D341Med (cell line): Measurements from ENCODE around the gene CSN1S1.
"Not testable (repeated sequence)": the region's sequence is repeated elsewhere in the genome, so short reads cannot be mapped to it uniquely, and the experiment has no call there.

Source experiments
- DNase-seq: peaks from one replicate; pipeline ENCODE4 v3.0.0; 2012; ENCODE audit warnings: low spot score

Gene CSN1S1, protein sequence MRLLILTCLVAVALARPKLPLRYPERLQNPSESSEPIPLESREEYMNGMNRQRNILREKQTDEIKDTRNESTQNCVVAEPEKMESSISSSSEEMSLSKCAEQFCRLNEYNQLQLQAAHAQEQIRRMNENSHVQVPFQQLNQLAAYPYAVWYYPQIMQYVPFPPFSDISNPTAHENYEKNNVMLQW

GRCh38 chr4:69930768-69931167 lies at the start of gene CSN1S1:
Gene CSN1S1 (plus strand): TSS chr4:69931068. CDS start chr4:69932556, 1,488 bp downstream.
- DNase-seq: no peak

- peak; percentile 70 for DNase-seq
Measured at GRCh38 chr4:69881173-69881773, 49.6 kb upstream of the CSN1S1 start.

- no peak for DNase-seq
Measured at GRCh38 chr4:69882150-69882549, 48.7 kb upstream of the CSN1S1 start.

GRCh38 chr4:69888336-69888735 lies 42.5 kb upstream of the CSN1S1 start:
- DNase-seq: no peak

GRCh38 chr4:69894186-69894585 lies 36.7 kb upstream of the CSN1S1 start:
- no peak for DNase-seq

DNA sequence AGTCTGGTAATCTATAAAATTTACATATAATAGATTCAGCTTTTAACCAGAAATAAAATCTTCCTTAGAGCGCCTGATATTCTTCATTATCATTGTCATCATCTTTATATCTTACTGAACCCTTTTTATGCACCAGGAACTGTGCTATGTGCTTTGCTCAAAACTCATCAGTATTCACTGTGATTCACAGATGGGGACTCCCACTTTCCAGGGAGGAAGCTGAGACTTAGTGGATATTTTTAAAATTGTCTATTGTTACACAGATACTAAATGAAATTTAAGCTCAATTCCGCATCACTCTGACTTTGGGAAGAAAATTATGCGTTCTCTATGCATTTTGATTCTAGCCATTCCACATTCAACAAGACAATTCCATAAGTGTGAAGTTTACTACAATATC lies 36.1 kb upstream of the CSN1S1 start:
- DNase-seq: no peak

DNA sequence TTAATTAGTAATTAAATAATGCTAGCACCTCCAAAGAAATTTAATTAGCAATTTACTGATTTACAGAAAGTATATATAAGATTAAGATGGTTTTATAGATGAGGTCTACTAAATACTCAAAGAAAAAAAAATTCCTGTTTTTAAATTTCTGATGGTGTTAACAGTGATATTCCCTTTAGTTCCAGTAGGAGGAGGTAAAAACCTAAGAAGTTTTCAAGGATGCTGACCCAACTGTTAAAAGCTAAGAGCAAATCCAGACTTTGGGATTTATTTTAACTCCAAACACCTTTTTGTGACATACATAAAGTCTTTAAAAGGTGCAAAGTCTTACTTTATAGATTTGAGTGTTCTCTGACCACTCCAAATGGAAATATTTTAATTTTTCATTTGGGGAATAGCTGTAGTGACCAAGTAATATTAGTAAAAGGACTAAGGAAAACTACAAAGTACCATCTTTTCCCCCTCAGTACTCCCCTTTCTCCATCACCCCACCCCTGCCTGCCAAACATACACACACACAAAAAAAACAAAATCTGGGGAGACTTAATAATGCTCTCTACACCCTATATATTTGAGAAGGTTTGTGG lies 34.2 kb upstream of the CSN1S1 start:
- no peak for DNase-seq

- no peak for DNase-seq
Measured at GRCh38 chr4:69907151-69907550, 23.7 kb upstream of the CSN1S1 start.

DNA sequence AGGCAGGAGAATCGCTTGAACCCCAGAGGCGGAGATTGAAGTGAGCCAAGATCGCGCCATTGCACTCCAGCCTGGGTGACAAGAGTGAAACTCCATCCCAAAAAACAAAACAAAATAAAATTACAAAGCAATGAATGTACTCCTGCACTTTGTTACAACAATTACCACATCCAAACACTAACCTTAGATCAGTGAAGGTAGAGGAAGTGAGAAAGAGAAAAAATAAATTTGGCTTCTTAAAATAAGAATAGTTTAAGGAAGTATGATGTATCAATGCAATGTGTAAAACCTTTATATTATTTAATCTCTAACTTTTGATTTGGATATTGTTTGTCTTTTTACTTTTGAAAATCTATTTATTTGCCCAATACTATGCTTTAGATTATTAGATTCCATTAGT lies 21.7 kb upstream of the CSN1S1 start:
- DNase-seq: no peak

GRCh38 chr4:69910016-69910782 lies 20.7 kb upstream of the CSN1S1 start:
- no peak for DNase-seq

- no peak for DNase-seq
Measured at GRCh38 chr4:69920874-69921273, 10.0 kb upstream of the CSN1S1 start.

- not testable (repeated sequence) for DNase-seq
Measured at GRCh38 chr4:69923782-69924410, 7.0 kb upstream of the CSN1S1 start.

GRCh38 chr4:69934150-69934549 lies 3.3 kb downstream of the CSN1S1 start:
- DNase-seq: no peak

DNA sequence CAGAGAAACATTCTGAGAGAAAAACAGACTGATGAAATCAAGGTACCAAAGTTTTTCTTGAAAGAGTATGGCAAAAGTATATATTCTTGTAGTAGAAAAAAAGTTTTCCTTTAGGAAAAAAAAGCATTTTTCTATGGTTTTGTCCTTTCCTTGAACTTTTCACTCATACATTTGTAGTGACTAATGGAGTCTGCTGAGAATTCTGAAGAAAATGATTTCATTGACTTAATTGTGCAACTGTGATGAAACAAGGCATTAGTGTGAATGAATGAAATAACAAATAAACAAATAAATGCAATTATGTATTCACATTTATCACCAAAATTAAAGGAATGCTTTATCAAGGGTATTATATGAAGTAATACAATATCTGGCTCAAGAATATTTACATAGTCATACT lies 5.7 kb downstream of the CSN1S1 start:
- DNase-seq: no peak

DNA sequence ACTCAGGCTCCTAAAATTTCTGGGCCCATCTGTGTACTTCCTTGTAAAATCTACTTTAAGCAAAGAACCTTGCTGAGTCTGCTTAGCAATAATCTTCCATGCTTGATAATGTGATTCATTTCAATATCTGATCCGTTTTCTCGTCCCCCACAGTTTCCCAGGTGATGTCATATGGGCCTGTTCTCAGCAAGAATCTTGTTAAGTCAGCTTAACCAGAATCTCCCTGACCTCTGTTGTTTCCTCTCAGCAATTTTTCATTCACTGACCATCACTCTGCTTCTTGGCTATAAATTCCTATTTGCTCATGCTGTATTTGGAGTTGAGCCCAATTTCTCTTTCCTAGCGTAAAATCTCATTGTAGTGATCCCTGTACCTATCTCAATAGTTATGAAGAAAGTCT lies 20.7 kb downstream of the CSN1S1 start:
- no peak for DNase-seq

- no peak for DNase-seq
Measured at GRCh38 chr4:69957209-69957608, 26.3 kb downstream of the CSN1S1 start.

DNA sequence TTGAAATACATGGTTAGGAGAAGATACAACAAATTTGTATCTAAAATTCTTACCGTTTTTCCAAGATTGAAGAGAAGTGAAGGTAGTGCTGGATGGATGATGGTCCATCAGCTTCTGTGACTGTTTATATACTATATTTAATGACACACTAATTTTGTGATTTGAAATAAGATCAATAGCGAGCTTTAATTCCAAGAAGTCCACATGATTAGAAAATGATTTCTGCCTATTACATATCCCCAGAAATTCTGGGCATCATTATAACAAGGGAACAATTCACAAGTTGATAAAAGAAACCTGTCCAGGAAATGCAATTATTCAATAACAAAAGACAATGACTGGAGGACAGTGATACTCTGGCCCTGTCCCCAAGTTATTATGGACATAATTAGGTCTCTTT lies 34.8 kb downstream of the CSN1S1 start, which contains the start of gene CSN2:
CSN2 (minus strand) TSS at position 101 of the 400 bp plus-strand sequence. CDS start 4,733 bp downstream, outside the sequence.
- no peak for DNase-seq

GRCh38 chr4:69970071-69970470 lies 39.2 kb downstream of the CSN1S1 start:
- no peak for DNase-seq

GRCh38 chr4:69974631-69975030 lies 43.8 kb downstream of the CSN1S1 start:
- no peak for DNase-seq

DNA sequence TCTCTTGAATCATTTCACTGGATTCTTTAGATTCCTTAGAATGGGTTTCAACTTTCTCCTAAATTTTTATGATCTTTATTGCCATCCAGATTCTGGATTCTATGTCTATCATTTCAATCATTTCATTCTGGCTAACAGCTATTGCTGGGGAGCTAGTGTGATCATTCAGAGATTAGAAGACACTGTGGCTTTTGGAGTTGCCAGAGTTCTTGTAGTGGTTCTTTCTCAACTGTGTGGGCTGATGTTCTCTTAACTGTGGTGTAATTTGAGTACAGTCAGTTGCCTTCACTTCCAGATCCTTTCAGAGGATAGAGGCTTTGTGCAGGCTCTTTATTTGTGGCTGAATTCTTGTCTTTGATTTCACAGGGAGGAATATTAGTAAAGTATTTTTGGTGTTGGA lies 46.7 kb downstream of the CSN1S1 start:
- no peak for DNase-seq

DNA sequence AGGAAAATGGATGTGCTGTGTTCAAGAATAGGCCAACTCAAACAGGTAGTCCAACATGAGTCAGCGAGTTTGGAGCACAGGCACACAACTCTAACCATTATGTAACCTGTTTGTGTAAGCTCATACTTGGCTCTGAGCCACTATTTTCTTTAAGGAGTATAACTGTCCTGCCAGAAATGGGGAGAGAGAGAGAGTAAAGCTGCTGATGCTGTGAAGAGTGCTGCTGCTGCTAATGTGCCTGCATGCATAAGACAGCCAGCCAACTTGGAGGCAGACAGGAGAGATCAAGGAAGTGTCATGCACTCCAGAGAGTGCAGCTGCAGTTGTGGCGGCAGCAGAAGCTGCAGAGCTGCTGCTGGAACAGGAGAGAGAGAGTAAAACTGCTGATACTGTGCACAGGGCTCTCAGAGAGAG lies 53.2 kb downstream of the CSN1S1 start:
- DNase-seq: peak; percentile 27

- DNase-seq: no peak
Measured at GRCh38 chr4:69986663-69987062, 55.8 kb downstream of the CSN1S1 start.
